GM19467 (cell line): ENCODE data around the gene PDE6G.

Experiments used
- ATAC-seq: cut with Tn5 transposase; IDR thresholded peaks from one replicate; pipeline ENCODE4 v1.9.1; 2021; ENCODE audit warnings: mild to moderate bottlenecking, moderate library complexity; ENCODE audit not compliant: unreplicated experiment

Gene PDE6G

GRCh38 chr17:81664051-81664470 is 7.7 kb upstream of the PDE6G start:
- ATAC-seq, result no peak

- no peak for ATAC-seq
Observed at GRCh38 chr17:81662002-81662401, 5.7 kb upstream of the PDE6G start.

DNA sequence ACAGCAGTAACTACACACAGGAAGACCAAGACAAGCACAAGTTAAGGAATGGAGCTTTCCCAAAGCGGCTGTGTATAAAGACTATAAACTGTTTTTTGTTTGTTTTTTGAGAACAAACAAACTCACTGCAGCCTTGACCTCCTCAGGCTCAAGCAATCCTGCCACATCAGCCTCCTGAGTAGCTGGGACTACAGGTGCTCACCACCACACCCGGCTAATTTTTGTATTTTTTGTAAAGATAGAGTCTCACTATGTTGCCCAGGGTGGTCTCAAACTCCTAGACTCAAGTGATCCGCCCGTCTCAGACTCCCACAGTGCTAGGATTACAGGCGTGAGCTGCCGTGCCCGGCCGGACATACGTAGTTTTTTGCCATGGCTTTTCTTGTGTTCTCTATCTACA is 4.1 kb upstream of the PDE6G start:
- ATAC-seq, result no peak

- no peak for ATAC-seq
Observed at GRCh38 chr17:81659038-81659437, 2.7 kb upstream of the PDE6G start.

DNA sequence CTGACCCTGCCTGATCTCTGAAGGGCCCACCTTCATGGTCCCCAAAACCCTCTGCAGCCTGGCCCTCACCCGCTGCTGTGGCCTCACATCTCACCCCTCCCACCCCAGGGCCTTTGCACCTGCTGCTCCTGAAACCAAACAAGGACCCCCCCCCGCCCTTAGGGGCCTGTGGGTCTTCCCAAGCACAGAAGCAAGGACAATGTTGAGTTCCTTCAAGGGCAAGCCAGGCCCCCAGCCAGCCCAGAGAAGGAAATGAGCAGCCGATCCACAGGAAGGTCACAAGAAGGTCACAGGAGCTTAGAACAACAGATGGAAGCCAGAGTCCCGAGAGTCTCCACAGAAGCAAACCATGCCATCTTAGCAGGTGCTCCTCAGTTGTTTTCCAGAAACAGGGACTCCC is 493 bp upstream of the PDE6G start:
- ATAC-seq, result no peak

- no peak for ATAC-seq
Observed at GRCh38 chr17:81655378-81656117, 794 bp downstream of the PDE6G start.

GRCh38 chr17:81652906-81653771 is 3.2 kb downstream of the PDE6G start:
- no peak for ATAC-seq

GRCh38 chr17:81651692-81652091 is 4.7 kb downstream of the PDE6G start:
- ATAC-seq, result no peak

GRCh38 chr17:81650951-81651350 is 5.4 kb downstream of the PDE6G start:
- ATAC-seq, result no peak

DNA sequence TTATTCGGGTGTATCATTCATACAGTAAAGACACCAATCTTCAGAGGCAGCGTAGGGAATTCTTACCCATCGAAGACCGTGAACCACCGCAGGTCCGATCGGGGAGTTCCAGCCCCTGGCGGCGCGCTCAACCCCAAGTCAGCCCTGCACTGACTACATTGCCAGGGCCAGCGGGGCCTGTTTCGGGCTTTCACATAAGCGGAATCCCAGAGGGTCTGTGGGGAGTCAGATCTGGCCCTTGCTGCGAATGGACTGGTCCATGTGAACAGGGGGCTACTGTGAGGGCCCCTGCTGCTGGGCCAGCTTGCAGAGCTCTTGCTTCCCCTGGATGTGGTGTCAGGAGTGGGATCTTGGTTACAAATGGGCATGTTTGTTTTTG is 7.6 kb downstream of the PDE6G start:
- no peak for ATAC-seq

DNA sequence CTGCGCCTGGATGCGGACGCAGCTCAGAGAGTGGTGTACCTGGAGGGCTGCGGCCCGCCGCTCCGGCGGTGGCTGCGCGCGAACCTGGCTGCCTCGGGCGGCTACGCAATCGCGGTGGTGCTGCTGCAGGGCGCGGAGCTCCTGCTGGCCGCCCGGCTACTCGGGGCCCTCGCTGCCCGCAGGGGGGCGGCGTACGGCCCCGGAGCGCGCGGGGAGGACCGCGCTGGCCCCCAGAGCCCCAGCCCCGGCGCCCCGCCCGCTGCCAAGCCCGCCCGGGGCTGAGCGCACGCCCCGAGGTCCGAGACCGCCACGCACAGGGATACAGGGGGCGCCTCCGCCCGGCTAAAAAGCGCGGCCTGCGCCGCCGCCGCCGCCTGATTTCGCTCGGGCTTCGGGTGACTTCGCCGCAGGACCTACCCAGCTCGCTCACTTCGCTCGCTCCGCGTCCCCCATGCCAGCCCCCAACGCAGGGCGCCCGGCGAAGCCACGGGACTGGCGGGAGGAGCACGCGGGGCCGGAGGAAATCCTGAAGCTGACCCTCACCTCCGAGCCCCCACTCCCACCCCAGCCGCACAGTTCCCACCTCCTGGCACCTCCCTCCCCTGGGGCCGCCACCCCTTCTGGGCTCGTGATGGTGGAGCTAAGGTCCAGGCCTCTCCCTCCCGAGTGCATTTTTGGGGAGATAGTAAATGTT is 8.2 kb downstream of the PDE6G start:
- ATAC-seq, result no peak

GRCh38 chr17:81647640-81648012 is 8.7 kb downstream of the PDE6G start:
- no peak for ATAC-seq

DNA sequence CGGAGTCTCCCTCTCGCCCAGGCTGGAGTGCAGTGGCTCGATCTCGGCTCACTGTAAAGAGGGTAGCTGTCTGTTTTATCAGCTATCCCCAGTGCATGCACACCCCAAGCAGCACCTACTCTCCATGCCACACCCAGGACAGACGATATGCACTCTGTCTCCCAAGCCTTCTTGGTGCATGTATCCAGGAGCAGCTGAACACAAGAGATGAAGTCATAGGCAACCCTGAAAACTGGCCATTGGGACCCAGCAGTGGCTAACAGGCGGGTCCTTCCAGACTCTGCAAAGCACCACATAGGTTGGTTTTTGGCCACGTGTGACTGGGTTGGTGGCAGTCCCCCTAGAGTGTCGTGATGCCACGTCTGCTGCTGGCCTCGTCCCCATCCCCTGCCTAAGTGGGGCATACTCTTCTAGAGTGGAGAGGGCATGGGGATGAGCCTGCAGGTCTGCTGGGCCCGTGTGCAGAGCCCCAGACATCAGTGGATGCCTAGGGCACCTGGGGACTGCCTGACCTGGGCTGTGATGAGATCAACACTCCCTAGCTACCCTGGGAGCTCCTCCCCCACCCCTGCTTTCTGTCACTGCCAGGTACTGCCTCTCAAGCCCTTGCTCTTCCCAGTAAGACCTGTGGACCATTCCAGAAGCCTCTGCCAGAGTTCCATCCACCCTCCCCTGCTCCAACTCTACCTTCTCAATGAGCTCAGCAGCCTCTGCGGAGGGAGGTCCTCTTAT is 9.3 kb downstream of the PDE6G start:
- no peak for ATAC-seq

DNA sequence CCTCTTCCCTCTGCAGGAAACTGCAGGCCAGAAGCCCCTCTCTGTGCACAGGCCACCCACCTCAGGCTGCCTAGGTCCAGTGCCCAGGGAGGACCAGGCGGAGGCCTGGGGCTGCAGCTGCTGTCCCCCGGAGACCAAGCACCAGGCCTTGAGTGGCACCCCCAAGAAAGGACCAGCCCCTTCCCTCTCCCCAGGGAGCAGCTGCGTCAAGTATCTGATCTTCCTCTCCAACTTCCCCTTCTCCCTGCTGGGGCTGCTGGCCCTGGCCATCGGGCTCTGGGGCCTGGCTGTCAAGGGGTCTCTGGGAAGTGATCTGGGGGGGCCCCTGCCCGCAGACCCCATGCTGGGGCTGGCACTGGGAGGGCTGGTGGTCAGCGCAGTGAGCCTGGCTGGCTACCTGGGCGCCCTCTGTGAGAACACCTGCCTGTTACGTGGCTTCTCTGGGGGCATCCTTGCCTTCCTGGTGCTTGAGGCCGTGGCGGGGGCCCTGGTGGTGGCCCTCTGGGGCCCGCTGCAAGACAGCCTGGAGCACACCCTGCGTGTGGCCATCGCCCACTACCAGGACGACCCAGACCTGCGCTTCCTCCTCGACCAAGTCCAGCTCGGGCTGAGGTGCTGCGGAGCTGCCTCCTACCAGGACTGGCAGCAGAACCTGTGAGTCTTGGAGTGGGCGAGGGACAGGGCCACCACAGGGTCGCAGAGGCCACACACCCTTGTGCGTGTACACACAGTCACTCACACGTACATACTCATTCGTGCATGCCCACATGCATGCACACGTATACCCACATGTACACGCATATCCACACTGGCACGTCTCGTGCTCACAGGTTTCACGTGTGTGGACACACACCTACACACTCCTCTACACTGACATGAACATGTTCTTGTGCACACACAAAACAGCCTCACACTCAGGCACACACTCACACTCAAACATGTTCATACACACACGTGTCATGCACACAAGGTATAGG is 11.1 kb downstream of the PDE6G start:
- ATAC-seq, result no peak

GRCh38 chr17:81644496-81644895 is 11.8 kb downstream of the PDE6G start:
- ATAC-seq, result no peak

GRCh38 chr17:81641825-81642489 is 14.4 kb downstream of the PDE6G start:
- no peak for ATAC-seq

- ATAC-seq, result no peak
Observed at GRCh38 chr17:81640011-81640410, 16.3 kb downstream of the PDE6G start.

DNA sequence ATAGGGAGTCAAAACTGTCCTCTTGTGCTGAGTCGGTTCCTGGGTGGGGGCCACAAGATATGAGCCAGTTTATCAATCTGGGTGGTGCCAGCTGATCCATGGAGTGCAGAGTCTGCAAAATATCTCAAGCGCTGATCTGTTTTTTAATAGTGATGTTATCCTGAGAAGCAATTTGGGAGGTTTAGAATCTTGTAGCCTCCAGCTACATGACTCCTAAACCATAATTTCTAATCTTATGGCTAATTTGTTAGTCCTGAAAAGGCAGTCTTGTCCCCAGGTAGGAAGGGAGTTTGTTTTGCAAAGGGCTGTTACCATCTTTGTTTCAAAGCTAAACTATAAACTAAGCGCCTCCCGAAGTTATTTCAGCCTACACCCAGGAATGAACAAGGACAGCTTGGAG is 17.7 kb downstream of the PDE6G start:
- ATAC-seq, result no peak

DNA sequence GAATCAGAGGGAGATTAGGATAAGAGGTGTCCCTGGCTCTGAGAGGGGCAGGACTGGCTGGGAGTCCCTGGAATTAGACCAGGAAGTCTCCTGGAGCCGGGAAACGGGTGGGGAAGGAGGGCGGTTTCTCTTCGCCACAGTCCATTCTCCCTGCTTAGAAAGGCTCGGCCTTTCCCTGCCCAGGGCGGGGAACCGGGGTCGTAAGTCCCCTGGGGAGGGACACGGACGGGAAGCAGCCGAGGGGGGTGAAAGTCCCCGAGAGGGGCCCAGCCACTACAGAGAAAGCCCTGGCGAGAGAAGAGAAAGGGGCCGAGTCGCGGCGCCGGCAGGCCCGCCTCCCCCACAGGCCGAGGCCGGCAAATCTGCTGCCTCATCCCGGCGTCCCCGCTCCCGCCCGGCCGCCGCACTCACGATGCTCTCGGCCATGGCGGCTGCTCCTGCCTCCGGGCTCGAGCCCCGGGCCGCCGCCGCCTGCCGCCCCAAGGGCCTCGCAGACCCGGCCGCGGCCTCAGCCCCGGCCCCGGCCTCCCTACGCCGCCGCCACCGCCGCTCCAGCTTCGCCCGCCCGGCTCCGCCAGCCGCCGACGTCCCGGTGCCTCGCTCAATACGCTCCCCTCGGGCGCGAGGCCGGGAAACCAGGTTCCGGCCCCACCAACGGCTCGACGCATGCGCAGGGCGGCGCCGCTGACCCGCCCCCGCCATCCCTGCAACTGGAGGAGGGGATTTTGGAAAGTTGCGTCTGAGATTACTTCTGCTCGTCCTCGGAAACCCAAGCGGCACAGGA is 19.6 kb downstream of the PDE6G start, which contains the start of the genes NPLOC4 and TSPAN10:
Gene NPLOC4 (minus strand): TSS at position 608 of the 784 bp plus-strand sequence. CDS start 182 bp downstream, at position 426.
Gene TSPAN10 (plus strand): TSS at position 692 of the 784 bp plus-strand sequence. CDS start 5,217 bp downstream, outside the sequence.
- peak; percentile 64 for ATAC-seq
